GM19438 (cell line): ENCODE results near the gene NT5C1B.

ENCODE experiments used
- ATAC-seq: cut with Tn5 transposase; IDR thresholded peaks from one replicate; pipeline ENCODE4 v1.9.1; 2021; ENCODE audit warnings: low read depth; ENCODE audit not compliant: unreplicated experiment

The NT5C1B gene

DNA sequence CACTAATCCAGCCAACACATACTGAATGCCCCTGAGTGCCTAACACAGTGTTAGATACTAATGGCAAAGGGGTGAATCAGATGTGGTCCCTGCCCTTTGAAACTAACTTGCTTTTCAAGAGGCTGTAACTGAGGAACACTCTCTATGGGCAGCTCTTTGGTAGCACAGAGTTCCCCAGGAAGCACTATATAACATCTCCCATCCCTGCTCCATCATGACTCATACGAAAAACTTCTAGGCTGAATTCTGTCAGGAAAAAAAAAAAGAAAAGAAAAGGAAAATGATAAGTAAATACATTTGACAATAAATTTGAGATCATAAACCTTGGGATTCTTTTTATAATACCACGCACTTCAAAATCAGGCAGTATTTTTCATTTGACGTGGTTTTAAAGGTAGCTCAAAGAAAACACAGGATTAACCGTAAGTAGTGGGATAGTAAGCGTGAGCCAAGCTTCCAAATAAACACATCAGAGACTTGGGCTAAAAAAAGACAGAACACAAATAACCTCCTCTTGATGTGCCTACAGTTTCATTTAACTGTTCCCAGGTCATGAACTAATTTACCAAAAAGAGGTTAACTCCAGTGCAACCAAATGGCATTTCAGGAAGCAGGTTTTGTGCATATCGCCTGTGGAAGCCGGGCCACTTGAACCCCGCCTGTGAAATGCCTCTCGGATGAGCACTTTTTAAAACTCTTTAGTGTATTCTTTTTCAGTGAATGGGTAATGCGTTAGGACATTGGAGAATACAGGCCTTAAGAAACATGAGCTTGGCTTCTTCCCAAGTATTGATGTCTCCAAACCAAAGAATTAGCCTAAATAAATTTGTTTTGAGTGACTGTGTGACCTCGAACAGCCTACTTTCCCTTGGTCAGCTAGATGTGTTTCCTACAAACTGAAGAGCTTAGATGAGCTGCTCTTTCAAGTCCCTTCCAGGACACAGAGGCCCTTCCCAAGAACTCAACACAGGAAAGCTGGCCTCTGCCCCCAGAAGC lies 71.0 kb downstream of the NT5C1B start:
- no peak for ATAC-seq

DNA sequence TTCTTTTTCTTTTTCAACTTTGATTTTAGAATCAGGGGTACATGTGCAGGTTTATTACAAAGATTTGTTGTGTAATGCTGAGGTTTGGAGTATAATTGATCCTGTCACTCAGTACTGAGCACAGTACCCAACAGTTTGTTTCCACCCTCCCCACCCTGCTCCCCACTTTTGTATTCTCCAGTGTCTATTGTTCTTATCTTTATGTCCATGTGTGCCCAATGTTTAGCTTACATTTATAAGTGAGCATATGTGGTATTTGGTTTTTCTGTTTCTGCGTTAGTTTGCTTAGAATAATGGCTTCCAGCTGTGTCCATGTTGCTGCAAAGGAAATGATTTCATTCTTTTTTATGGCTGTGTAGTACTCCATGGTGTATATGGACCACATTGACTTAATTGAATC lies 72.0 kb downstream of the NT5C1B start:
- ATAC-seq = no peak

DNA sequence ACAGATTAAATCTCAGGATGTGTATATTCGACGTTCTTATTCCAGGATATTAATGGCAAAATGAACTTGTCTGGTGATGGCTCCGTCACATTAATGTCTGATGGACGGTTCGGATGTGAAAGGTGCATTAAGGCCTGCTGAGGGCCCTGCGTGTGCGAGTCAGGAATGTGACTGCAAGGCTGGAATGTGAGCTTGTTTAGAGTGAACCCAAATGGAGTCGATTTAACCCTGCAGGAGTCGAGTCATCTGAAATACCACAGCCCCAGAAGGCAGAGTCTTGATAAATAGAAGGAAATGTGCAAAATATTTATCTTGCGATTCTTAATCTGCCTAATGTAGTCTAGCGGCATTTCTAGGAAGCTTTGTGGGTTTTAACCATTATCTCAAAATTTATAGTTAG lies 73.3 kb downstream of the NT5C1B start:
- no peak for ATAC-seq

DNA sequence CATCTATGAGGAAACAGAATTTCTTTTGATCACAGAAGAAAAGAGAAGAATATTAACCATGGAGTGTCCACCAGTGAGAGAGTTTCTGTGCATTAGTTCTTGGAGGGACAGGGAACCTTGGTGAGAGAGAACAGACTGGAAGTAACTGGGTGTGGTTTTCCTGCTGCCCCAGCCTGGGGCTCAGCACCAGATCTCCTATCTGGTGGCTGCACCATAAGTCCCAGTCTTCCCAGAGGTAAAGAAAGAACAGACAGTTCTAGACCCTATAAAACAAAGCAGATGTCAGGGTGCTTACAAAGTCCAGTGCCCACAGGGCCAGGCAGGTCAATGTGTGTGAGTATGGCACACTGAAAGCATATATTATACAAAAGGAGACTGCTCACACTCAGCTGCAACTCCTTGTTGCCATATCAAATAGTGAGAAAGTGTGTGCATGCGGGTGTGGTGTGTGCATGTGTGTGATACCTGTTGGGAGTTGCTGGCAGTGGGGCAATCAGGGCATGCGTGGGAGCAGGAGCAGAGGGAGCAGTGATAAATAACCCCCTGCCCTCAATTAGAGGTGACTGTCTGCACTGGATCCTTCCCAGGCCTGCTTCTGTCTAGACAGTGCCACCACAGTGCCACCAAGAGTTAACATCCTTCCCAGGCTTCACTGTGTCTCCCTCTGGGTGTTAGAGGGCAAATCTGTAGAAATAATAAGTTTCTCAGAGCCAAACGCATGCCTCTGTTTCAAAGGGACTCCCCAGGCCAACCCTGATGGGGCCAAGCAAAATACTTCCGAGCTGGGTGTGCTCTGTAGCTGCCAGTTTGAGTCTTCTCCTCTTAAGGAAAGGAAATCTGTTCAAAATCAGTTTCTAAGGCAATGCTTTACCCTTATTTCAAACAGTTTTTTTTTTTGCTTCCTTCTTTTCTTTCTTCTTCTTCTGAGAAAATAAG lies 74.6 kb downstream of the NT5C1B start:
- no peak for ATAC-seq
